Activated CD4-positive, alpha-beta memory T cell treated with anti-CD3 and anti-CD28 coated beads for 36 hours (primary cell): Measurements from ENCODE around the gene GTF3C1. TPM values are rescaled to one million over a fixed set of nuclear protein-coding genes. Genes with fewer than 3 reads are reported as not detected.
A peak's percentile ranks its signal among the peaks of the same experiment; 100 is the strongest.

ENCODE experiments used
- CTCF ChIA-PET: fragments of 350-600 bp; sonication (Branson Sonifier 250); formaldehyde crosslinking; loops from one replicate; lab custom pipeline; 2021; ENCODE audit warnings: antibody characterized with exemption, inconsistent platforms; lab: Charles Lee
- POLR2A ChIA-PET: fragments of 350-600 bp; sonication (Branson Sonifier 250); formaldehyde crosslinking; loops from one replicate; lab custom pipeline; 2021; ENCODE audit warnings: antibody characterized with exemption; lab: Charles Lee
- DNase-seq: peaks from one replicate; pipeline ENCODE4 v3.0.0-alpha.2; 2020
- H3K27ac Mint-ChIP-seq: one replicate; pipeline ENCODE4 v1.8.0; 2021; ENCODE audit warnings: mixed read lengths
- H3K27me3 Mint-ChIP-seq: one replicate; pipeline ENCODE4 v1.8.0; 2021; ENCODE audit warnings: mixed read lengths
- H3K36me3 Mint-ChIP-seq: one replicate; pipeline ENCODE4 v1.8.0; 2021; ENCODE audit warnings: mixed read lengths
- H3K4me1 Mint-ChIP-seq: one replicate; pipeline ENCODE4 v1.8.0; 2021; ENCODE audit warnings: low read depth, mixed read lengths
- H3K4me3 Mint-ChIP-seq: one replicate; pipeline ENCODE4 v1.8.0; 2021; ENCODE audit warnings: mild to moderate bottlenecking, mixed read lengths
- H3K9me3 Mint-ChIP-seq: one replicate; pipeline ENCODE4 v1.8.0; 2021; ENCODE audit warnings: mixed read lengths
- intact Hi-C: fragments of 100-400 bp; cut with micrococcal nuclease; formaldehyde crosslinking; loops from one replicate; pipeline ENCODE4 v1.15.1; 2023
- total RNA-seq, 2 experiments: library from RNA; stranded (reverse); gene quantifications; one replicate each; pipeline ENCODE4 v1.2.3, GENCODE V29; 2021

The GTF3C1 gene
- total RNA-seq, 2 experiments from 2014 or later, result 50.6 to 52.9 TPM

GRCh38 chr16:27431773-27432532 is 117.8 kb downstream of the GTF3C1 start:
- H3K36me3 Mint-ChIP-seq, result peaks cover 73% of the 10 kb centered on the region

GRCh38 chr16:27430923-27431484 is 118.7 kb downstream of the GTF3C1 start:
- POLR2A ChIA-PET, result interaction anchor here (0.7 to 1.1 kb wide), 2 partner anchors 18 to 75 kb away, joined by 3 read pairs; no protein-coding TSS in a partner anchor
- H3K4me1 Mint-ChIP-seq, result peaks cover 45% of the 10 kb centered on the region

More at GRCh38 chr16:27431773-27432532, 117.8 kb downstream of the GTF3C1 start:
- intact Hi-C loops, result no loop called here
- H3K4me1 Mint-ChIP-seq, result peaks cover 35% of the 10 kb centered on the region
- H3K27me3 Mint-ChIP-seq, result no peaks in the 10 kb centered on the region
- no peaks in the 10 kb centered on the region for H3K9me3 Mint-ChIP-seq
- H3K4me3 Mint-ChIP-seq, result no peak overlapping the region
- peak; percentile 12 for DNase-seq
- CTCF ChIA-PET, result interaction anchor here (0.5 kb wide), 1 partner anchor 22 kb away, joined by 3 read pairs; no protein-coding TSS in a partner anchor
- H3K27ac Mint-ChIP-seq, result peak overlapping the region; percentile 58
- POLR2A ChIA-PET, result interaction anchor here (0.7 to 1.1 kb wide), 2 partner anchors 17 to 76 kb away, joined by 3 read pairs; no protein-coding TSS in a partner anchor

DNA sequence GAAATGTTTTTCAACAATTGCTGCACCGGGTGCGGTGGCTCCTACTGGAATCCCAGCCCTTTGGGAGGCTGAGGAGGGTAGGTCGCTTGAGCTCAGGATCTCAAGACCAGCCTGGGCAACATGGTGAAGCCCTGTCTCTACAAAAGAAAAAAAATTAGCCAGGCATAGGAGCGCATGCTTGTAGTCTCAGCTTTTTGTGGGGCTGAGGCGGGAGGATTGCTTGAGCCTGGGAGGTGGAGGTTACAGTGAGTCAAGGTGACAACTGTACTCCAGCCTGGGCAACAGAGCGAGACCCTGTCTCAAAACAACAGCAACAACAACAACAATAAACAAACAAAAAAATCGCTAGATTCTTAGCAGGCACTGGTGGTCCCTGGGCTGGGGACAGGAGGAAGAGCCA is 119.2 kb downstream of the GTF3C1 start:
- no peaks in the 10 kb centered on the region for H3K9me3 Mint-ChIP-seq
- DNase-seq, result no peak
- H3K27ac Mint-ChIP-seq, result peak overlapping the region; percentile 53
- ChIA-PET POLR2A (interaction anchor here (1.1 kb wide), 1 partner anchor 19 kb away, joined by 3 read pairs; no protein-coding TSS in a partner anchor), CTCF (interaction anchor here (0.9 kb wide), 1 partner anchor 251 kb away, joined by 3 read pairs; no protein-coding TSS in a partner anchor)
- H3K27me3 Mint-ChIP-seq, result no peaks in the 10 kb centered on the region
- no peak overlapping the region for H3K4me3 Mint-ChIP-seq
- peaks cover 49% of the 10 kb centered on the region for H3K4me1 Mint-ChIP-seq
- intact Hi-C loops, result no loop called here
- H3K36me3 Mint-ChIP-seq, result peaks cover 69% of the 10 kb centered on the region

More at GRCh38 chr16:27430923-27431484, 118.7 kb downstream of the GTF3C1 start:
- Mint-ChIP-seq H3K4me3 (no peak overlapping the region), H3K27ac (peak overlapping the region; percentile 13), H3K27me3 (no peaks in the 10 kb centered on the region), H3K36me3 (peaks cover 73% of the 10 kb centered on the region), H3K9me3 (no peaks in the 10 kb centered on the region)
- peak; percentile 36 for DNase-seq
- intact Hi-C loops, result no loop called here
- CTCF ChIA-PET, result interaction anchor here (0.9 kb wide), 1 partner anchor 251 kb away, joined by 3 read pairs; no protein-coding TSS in a partner anchor

DNA sequence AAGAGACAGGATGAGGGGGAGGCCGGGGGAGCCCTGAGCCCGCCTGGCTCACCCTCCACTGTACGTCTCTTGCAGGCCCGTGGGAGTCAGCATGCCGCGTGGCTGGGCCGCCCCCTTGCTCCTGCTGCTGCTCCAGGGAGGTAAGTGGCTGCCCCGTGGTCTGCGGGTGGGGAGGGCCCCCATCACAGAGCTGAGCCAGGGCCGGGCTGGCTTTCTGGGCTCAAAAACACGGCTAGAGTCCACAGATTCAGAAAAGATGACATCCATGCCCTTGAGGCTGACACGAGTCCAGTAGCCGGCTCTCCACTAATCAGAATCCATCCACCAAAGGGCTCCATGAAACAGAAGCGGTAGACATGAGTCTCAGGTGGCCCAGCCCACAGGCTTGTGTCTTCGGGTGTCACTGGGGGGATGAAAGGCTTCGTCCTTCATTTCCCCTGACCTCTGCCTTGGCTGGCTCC is 119.7 kb downstream of the GTF3C1 start:
- ChIA-PET POLR2A (no interaction called here), CTCF (interaction anchor here (0.9 kb wide), 1 partner anchor 250 kb away, joined by 3 read pairs; no protein-coding TSS in a partner anchor)
- no peak overlapping the region for H3K4me3 Mint-ChIP-seq
- H3K27me3 Mint-ChIP-seq, result no peaks in the 10 kb centered on the region
- H3K9me3 Mint-ChIP-seq, result no peaks in the 10 kb centered on the region
- DNase-seq, result peak; percentile 9
- H3K4me1 Mint-ChIP-seq, result peaks cover 54% of the 10 kb centered on the region
- intact Hi-C loops, result no loop called here
- H3K36me3 Mint-ChIP-seq, result peaks cover 71% of the 10 kb centered on the region
- H3K27ac Mint-ChIP-seq, result no peak overlapping the region

DNA sequence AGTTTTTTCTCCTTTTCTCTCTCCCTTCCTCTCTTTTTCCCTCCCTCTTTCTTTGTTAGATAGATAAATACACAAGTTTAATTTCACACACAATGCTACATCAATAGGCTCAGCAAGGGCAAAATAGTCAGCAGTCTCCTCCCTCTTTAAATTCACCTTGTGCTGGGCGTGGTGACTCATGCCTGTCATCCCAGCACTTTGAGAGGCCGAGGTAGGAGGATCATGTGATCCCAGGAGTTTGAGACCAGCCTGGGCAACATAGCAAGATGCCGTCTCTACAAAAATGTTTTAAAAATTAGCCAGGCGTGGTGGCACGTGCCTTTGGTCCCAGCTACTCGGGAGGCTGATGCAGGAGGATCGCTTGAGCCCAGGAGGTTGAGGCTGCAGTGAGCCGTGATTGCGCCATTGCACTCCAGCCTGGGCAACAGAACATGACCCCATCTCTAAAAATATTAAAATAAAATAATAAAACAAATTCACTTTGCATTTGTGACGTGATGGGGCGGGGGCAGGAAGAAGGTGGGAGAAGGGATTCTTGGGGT is 120.3 kb downstream of the GTF3C1 start:
- Mint-ChIP-seq H3K27me3 (no peaks in the 10 kb centered on the region), H3K36me3 (peaks cover 73% of the 10 kb centered on the region), H3K4me1 (peaks cover 60% of the 10 kb centered on the region), H3K4me3 (no peak overlapping the region), H3K27ac (peak overlapping the region; percentile 65), H3K9me3 (no peaks in the 10 kb centered on the region)
- CTCF ChIA-PET, result no interaction called here
- DNase-seq, result peak; percentile 9
- POLR2A ChIA-PET, result no interaction called here
- intact Hi-C loops, result no loop called here

DNA sequence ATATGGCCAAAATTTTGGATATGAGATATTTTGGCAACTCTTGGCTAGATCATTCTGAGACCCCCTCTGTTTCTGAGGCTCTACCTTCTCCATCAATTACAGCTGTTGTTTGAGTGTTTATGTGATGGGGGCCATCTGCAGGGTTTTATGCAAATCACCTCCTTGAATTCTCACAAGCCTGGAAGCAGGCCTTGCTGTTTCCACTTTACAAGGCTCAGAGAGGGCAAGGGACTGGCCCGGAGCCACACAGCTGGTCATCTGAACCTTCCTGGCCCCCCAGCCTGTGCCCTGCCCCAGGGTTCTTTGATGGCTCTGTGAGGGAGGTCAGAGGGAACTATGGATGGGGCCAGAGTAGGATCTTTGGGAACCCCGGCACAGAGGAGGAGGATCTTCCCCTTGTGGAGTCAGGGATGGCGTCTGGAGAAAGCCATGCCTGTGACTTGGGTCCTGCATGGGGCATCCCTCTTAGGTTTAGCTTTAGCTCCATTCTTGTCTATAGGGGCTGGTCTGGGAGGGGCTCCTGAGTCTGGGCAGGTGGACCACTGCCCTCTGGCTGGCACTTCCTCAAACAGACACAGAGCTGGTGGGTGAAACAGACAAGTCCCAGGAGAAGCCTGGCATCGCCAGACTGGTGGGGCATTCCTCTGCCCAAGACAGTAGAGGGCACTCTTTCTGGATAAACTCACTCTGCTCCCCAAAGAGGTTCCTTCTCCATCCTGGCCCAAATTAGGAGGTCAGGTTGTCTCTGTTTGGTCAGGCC is 121.5 kb downstream of the GTF3C1 start:
- DNase-seq, result peak; percentile 11

GRCh38 chr16:27427538-27427937 is 122.2 kb downstream of the GTF3C1 start:
- Mint-ChIP-seq H3K36me3 (peaks cover 74% of the 10 kb centered on the region), H3K27ac (peak overlapping the region; percentile 87), H3K27me3 (no peaks in the 10 kb centered on the region), H3K4me3 (peak overlapping the region; percentile 45), H3K4me1 (peaks cover 75% of the 10 kb centered on the region), H3K9me3 (peaks cover 4% of the 10 kb centered on the region)
- intact Hi-C loops, result loop anchor here (2.0 kb wide), 2 partner anchors 21 to 53 kb away; no protein-coding TSS in a partner anchor
- CTCF ChIA-PET, result interaction anchor here (0.6 to 1.6 kb wide), 5 partner anchors 52 to 260 kb away, joined by 3 read pairs; no protein-coding TSS in a partner anchor
- POLR2A ChIA-PET, result interaction anchor here (0.6 to 1.7 kb wide), 7 partner anchors 14 to 59 kb away, joined by 3 to 6 read pairs (median 3); partner anchors contain the start of gene IL21R
- peak; percentile 4 for DNase-seq

More for the DNA sequence above, 121.5 kb downstream of the GTF3C1 start:
- peaks cover 72% of the 10 kb centered on the region for H3K4me1 Mint-ChIP-seq
- H3K27me3 Mint-ChIP-seq, result no peaks in the 10 kb centered on the region
- H3K36me3 Mint-ChIP-seq, result peaks cover 74% of the 10 kb centered on the region
- no peaks in the 10 kb centered on the region for H3K9me3 Mint-ChIP-seq
- H3K27ac Mint-ChIP-seq, result peak overlapping the region; percentile 42
- H3K4me3 Mint-ChIP-seq, result no peak overlapping the region
- intact Hi-C loops, result no loop called here
- CTCF ChIA-PET, result interaction anchor here (1.5 to 1.6 kb wide), 2 partner anchors 53 to 193 kb away, joined by 3 read pairs; no protein-coding TSS in a partner anchor
- POLR2A ChIA-PET, result interaction anchor here (1.4 to 1.7 kb wide), 3 partner anchors 13 to 56 kb away, joined by 3 to 6 read pairs (median 3); no protein-coding TSS in a partner anchor

DNA sequence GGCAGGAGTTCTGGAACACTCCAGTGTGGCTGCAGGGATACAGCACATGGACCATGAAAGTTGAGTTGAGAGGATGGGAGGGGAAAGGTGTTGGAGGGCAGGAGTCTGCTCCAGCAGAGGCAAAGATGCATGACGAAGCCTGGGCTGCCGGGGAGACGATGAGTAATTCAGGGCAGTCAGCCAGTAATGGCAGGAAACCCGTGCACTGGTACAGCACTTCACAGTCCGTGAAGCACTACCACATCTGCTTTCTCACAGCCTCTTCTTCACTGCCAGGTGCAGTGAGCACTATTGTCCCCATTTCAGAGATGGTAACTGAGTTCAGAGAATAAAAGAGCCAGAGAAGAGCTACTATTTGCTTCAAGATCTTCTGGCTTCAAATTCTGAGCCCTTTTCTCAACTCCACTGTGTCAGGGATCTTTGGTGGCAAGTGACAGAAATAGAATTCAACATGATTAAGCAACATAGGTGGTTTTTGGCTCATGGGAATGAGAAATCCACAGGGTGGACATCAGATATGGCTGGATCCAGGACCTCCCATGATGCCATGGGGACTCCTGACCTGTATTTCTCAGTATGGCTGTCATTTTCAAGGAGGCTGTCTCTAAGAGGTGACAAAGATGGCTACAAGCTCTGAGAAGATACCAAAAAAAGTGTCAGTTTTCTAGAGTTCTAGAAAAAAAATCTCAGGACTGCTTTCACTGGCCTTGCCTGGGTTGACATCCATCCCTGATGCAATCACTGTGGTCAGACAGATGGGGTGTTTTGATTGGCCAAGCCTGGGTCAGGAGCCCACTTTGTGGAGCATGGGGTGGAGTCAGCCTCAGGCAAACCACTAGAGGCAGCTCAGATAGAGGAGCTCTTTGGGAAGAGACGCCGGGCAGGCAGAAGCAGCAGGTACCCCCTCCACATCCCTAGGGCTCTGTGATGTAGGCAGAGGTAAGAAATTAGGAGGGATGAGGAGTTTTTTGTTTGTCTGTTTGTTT is 123.0 kb downstream of the GTF3C1 start:
- Mint-ChIP-seq H3K27ac (peak overlapping the region; percentile 87), H3K4me3 (peak overlapping the region; percentile 45), H3K27me3 (no peaks in the 10 kb centered on the region), H3K9me3 (peaks cover 12% of the 10 kb centered on the region), H3K36me3 (peaks cover 75% of the 10 kb centered on the region), H3K4me1 (peaks cover 76% of the 10 kb centered on the region)
- CTCF ChIA-PET, result interaction anchor here (0.6 to 1.6 kb wide), 6 partner anchors 20 to 259 kb away, joined by 3 read pairs; no protein-coding TSS in a partner anchor
- POLR2A ChIA-PET, result interaction anchor here (0.6 to 1.7 kb wide), 7 partner anchors 15 to 58 kb away, joined by 3 to 6 read pairs (median 3); partner anchors contain the start of gene IL21R
- intact Hi-C loops, result loop anchor here (1.0 to 2.0 kb wide), 4 partner anchors 9 to 52 kb away; no protein-coding TSS in a partner anchor
- peak; percentile 91 for DNase-seq

DNA sequence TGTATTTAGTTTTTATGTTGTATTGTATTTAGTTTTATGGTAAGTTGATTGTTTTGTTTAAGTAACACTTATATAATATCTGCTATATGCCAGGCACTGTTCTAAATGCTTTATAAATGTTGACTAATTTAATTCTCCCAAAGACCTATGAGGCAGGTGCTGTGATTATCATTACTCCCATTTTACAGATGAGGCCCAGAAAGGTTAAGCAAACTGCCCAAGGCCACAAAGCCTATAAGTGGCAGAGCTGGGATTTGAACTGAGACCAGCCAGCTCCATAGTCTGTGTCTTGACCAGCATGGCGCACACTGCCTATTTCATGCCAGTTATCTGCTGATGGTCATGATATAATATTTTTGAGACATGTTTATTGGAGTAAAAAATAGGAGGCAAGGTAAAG is 123.8 kb downstream of the GTF3C1 start:
- Mint-ChIP-seq H3K9me3 (peaks cover 16% of the 10 kb centered on the region), H3K36me3 (peaks cover 75% of the 10 kb centered on the region), H3K27ac (peak overlapping the region; percentile 87), H3K4me3 (no peak overlapping the region), H3K27me3 (no peaks in the 10 kb centered on the region), H3K4me1 (peaks cover 72% of the 10 kb centered on the region)
- CTCF ChIA-PET, result no interaction called here
- no peak for DNase-seq
- intact Hi-C loops, result loop anchor here (1.0 to 2.0 kb wide), 4 partner anchors 9 to 51 kb away; no protein-coding TSS in a partner anchor
- POLR2A ChIA-PET, result no interaction called here
